ENCODE measurements around the gene CUX1.

DNA sequence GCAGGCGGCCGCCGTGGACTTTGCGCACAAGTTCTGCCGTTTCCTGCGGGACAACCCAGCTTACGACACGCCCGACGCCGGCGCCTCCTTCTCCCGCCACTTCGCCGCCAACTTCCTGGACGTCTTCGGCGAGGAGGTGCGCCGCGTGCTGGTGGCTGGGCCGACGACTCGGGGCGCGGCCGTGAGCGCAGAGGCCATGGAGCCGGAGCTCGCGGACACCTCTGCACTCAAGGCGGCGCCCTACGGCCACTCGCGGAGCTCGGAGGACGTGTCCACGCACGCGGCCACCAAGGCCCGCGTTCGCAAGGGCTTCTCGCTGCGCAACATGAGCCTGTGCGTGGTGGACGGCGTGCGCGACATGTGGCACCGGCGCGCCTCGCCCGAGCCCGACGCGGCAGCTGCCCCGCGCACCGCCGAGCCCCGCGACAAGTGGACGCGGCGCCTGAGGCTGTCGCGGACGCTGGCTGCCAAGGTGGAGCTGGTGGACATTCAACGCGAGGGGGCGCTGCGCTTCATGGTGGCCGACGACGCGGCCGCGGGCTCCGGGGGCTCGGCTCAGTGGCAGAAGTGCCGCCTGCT lies 483.3 kb downstream of the CUX1 start:
- no peak for TF ChIP-seq POLR2A (IDR thresholded peaks at IDR 0.05; ENCODE audit: low read depth, low read length)
- TF ChIP-seq POLR2AphosphoS5 (IDR thresholded peaks at IDR 0.05; ENCODE audit: low read depth, low read length), result no peak
- TF ChIP-seq TAF1 (IDR thresholded peaks at IDR 0.05; ENCODE audit: borderline replicate concordance, low read depth, low read length), result no peak

Measured in GM12892 (cell line).